NCI-H2171 (cell line): ENCODE results near the gene BACH2.
"Not testable (repeated sequence)": the region's sequence is repeated elsewhere in the genome, so short reads cannot be mapped to it uniquely, and the experiment has no call there.

ENCODE experiments used
- DNase-seq: peaks from one replicate; lab custom pipeline; 2025; lab: John Stamatoyannopoulos, UW

BACH2 gene

DNA sequence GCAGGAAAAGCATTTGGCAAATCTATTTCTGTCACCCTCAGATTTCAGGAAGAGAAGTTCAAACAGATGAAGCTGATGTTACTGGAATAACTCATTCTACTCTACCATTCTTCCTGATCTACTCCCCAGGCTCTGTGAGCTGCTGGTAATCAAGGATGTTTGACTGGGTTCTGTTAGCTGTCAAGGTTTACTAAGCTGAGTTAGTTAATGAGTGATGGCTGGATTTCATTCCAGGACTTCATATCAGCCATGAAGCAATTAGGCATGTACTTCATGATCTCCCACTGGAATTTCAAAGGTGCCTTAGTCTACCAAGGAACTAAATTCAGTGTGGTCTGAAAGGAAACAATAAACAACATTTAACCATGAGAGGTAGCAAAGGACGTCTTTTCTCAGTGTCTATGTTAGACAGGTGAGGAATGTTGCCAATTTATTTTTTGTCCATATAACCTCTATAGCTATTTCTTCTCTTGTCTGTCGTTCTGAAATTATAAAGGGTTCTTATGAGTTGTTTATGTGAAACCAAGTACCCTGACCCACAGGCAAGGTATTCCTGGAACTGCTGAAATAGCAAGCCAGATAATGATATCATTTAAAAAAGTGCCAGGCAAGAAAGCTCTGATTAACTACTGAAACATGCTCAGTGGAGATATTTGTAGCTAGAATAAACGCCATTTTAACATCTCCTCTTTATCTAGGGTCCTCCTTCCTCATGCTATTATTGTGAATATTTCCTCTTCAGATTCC lies 112.9 kb downstream of the BACH2 start:
- DNase-seq: no peak

DNA sequence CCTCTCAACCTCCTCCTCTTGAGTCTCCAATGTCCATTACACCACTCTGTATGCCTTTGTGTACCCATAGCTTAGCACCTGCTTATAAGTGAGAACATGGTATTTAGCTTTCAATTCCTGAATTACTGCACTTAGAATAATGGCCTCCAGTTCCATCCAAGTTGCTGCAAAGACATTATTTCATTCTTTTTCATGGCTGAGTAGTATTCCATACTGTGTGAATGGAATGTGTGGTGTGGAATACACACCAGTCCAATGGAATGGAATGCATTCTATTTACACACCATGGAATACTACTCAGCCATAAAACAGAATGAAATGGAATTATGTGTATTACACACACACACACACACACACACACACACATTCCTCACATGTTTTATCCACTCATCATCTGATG lies 116.1 kb downstream of the BACH2 start:
- DNase-seq: no peak

GRCh38 chr6:90179190-90180169 lies 117.2 kb downstream of the BACH2 start:
- no peak for DNase-seq

GRCh38 chr6:90178384-90178855 lies 118.2 kb downstream of the BACH2 start:
- DNase-seq: no peak

DNA sequence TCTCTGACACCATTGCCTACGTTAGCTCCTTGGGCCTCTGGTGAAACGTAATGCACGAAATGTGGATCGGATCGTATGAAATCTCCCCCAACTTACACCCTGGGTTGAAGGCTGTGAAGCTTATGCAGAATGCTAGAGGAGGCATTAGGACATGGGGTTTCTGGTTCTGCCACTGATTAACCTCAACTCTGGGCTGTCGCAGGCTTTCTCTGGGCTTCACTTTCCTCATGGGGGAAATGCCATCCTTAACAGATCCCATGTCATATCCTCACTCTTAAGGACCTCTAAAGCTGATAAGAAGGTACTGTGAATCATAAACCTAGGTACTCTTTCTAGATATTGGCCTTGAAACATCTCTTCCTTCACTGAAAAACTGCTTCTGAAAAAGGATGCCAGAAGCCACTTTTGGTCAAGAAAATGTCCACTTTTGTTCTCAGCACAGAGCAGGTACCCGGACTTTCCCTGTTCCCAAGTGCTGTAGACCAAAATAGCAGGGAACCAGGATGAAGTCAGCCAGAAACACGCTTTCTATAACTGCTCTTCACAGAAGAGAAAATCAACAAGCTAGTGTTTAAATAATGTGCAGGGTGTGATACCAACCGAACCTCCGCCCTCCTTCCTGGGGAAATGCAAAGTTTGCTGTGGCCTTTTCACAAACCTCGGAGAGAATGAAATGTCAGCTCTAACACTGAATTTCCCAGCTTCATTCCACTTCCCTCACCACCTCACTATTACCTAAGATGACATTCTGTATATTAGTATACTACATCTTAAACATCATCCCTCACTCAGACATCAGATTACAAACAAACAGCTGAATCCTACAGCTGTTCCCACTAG lies 118.9 kb downstream of the BACH2 start:
- DNase-seq: no peak

DNA sequence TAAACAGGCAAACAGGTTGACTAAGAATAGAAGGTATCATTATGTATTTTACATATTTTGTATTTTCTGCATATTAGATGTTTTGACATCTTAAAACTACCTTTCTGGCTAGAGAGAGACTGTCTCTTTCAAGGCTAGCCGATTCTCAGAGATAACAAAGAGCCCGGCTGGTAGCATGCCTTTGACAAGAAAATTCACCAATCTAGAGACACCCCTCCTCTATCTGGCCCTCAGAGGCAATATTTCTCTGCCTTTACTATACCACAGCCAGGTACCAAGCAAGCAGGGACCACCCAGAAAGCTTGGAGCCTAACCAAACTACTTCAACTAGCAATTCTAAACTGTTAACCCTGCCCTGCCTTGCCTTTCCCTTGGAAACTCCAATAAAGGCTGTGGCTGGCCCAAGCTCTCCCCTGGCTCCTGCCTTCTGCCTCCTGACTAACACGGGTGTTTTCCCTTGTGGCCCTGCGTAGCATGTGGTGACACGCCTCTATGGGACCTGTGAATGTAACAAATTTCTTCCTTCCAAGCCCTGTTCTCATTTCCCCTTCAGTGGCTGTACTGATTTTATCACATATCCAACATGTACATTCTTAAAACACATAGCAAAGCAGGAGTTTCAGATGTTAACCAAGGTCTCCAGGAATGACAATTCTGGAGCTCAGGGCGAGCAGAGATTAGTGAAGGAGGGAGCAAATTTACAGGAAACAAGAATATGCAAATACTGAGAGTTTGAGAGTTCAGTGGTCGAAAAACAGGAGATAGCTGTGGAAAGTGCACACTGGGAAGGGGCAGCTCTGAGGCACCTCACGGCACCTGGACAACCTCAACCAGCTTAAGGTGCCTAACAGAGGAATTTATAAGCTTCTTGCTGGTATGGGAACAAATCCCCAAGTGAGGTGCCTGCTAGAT lies 120.8 kb downstream of the BACH2 start:
- peak; percentile 58 for DNase-seq

DNA sequence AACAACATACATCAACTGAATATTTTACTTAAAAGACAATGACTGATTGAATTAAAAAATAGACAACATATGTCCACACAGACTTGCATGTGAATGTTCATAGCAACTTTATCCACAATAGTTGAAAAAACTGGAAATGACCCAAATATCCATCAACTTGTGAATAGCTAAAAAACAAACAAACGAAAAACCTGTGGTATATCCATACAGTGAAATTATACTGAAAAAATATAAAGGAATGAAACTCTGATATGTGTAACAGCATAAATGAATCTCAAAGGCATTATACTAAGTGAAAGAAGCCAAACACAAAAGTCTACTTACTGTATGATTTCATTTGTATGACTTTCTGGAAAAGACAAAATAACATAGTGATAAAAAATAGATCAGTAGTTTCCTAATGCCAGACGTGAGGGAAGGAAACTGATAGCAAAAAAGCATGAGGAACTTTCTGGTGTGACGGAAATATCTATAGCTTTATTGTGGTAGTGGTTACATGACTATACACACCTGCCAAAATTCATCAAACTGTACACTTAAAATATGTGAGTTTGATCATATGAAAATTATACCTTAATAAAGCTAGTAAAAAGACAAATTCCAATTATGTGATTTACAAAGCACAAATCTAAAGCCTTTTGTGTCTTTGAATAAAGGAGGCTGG lies 123.2 kb downstream of the BACH2 start:
- no peak for DNase-seq

GRCh38 chr6:90170601-90171000 lies 126.0 kb downstream of the BACH2 start:
- DNase-seq: no peak

DNA sequence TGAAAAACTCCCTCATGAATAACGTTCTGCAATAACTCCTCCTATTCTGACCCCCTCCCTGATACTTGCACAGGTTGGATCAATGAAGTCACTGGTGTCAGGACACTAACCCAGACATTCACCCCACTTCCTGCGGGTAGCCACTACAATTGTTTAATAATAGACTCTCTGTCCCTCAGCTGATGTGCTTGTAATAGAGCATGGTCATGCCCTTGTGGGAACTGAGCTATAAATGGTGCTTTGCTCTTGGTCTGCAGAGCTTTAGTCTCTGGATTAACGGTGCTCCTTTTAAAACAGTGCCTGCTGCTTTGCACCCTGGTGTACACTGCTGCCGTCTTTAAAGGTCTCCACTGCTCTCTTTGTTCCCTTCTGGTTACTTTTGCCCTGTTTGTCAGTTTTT lies 127.3 kb downstream of the BACH2 start:
- no peak for DNase-seq

- DNase-seq: no peak
Observed at GRCh38 chr6:90168693-90169131, 127.9 kb downstream of the BACH2 start.

DNA sequence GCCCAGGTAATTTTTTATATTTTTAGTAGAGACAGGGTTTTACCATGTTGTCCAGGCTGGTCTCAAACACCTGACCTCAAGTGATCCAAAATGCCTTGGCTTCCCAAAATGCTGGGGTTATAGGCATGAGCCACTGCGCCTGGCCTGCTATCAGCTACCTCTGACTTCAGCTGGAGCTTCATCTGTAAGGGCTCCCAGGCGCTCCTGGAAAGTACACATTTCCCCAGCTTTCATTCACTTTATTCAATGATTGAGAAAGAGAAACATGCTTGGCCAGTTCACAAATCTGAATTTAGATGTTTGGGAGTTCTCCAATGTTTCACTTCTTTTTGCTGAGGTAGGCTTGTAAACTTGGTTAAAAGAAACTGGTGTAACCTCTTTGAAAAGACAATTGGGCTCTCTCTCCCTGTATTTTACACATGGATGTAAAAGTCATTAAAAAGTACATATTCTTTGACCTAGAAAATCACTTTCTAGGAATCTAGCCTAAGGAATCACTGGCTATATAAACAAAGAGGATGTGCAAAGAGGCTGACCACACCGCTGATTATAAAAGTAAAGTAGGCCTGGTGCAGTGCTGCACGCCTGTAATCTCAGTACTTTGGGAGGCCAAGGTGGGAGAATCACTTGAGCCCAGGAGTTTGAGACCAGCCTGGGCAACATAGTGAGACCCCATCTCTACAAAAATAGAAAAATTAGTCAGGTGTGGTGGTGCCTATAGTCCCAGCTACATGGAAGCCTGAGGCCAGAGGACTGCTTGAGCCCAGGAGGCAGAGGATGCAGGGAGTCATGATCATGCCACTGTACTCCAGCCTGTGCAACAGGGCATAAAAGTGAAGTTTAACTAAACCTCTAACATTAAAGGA lies 128.9 kb downstream of the BACH2 start:
- no peak for DNase-seq

DNA sequence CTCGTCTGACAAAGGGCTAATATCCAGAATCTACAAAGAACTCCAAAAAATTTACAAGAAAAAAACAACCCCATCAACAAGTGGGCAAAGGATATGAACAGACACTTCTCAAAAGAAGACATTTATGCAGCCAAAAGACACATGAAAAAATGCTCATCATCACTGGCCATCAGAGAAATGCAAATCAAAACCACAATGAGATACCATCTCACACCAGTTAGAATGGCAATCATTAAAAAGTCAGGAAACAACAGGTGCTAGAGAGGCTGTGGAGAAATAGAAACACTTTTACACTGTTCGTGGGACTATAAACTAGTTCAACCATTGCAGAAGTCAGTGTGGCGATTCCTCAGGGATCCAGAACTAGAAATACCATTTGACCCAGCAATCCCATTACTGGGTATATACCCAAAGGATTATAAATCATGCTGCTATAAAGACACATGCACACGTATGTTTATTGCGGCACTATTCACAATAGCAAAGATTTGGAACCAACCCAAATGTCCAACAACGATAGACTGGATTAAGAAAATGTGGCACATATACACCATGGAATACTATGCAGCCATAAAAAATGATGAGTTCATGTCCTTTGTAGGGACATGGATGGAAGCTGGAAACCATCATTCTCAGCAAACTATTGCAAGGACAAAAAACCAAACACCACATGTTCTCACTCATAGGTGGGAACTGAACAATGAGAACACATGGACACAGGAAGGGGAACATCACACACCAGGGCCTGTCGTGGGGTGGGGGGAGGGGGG lies 130.3 kb downstream of the BACH2 start:
- DNase-seq: not testable (repeated sequence)

DNA sequence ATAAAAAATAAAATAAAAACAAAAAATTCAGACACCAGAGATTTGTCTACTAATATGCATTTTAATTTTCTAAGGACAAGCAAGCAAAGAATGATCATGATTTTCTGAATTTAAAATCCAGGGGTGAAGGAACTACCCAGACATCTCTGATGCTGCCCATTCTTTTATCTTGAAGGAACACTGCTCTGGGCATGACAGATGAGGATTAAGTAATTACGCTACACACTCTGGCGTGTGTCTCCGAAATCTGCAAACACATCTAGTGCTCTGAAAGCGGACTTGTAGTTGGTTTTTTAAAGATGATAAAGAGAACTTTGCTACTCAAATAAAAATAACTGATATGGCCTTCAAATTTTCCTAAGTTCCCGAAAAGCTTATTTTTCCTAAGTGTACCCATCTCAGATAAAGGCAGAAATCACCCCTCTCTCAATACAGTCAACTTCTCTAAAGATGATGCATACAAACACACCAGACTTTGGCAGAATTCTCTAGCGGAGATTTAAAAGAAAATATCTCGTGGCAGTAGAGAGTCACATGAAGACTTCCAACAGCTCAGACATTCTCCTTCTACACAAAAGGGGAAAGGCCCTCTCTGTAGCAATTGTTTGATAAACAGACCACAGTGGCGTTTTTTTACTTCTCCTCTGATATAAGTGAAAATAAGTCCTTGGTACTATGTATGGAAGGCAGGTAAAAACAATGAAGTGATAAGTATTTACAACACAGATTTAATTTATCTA lies 133.8 kb downstream of the BACH2 start:
- DNase-seq: no peak

DNA sequence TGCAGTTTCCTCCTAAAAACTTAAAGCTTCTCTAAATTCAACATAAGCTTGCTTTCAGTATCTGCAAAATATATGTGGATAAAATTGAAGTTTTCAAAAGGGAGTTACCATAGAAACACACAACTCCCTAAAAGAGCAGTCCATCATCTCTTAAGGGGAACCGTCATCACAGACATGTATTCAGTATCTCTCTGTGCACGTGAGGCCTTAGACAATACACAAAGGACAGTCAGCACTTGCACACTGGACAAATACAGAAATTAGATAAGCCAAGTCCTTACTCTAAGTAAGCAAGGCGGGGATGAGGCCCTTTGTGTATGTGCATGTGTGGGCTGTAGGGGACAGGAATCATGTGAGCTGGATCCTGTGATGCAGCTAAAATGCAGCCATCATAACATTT lies 136.6 kb downstream of the BACH2 start:
- DNase-seq: no peak

DNA sequence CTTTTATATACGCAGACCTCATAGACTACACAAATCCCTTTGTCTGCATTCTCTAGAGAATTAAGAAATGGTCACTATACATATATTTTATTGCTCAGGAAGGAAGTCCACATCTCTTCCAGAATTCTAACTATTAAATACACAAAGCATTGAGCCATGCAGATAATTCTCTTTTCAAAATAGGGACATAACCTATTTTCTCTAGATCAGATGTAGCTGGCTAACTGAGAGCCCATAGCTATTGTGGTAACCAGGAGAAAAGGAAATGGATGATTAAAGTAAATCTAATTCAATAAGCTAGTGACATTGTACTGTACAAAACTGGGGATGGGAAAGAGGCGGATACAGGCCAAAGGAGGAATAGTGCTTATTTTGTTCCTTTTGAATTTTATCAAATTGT lies 137.2 kb downstream of the BACH2 start:
- DNase-seq: no peak

GRCh38 chr6:90158936-90159335 lies 137.7 kb downstream of the BACH2 start:
- DNase-seq: no peak

- DNase-seq: no peak
Observed at GRCh38 chr6:90157441-90157840, 139.2 kb downstream of the BACH2 start.

DNA sequence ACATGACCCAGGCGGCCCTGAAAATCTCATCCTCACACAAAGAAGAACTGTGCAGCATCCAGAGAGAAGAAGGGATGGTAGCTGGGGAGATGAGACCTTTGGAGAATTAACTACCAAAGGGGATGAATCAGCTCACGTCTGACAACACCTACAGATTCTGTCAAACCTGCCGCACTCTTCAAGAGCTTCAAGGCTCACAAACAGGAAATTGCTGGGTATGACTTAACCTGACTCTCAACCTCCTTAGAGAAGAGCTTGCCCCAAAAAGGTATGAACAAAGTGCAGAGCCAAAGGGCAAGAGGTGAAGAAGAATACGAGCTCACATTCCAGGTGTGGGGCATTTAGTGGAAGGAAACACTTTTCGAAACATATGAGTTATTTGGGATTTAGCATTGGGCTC lies 139.8 kb downstream of the BACH2 start:
- no peak for DNase-seq
